HG02798 (cell line): ENCODE data around the gene PDE6B.

ENCODE experiments used
- ATAC-seq: cut with Tn5 transposase; IDR thresholded peaks from one replicate; pipeline ENCODE4 v1.9.1; 2021; ENCODE audit warnings: mild to moderate bottlenecking; ENCODE audit not compliant: unreplicated experiment, poor library complexity

The PDE6B gene

DNA sequence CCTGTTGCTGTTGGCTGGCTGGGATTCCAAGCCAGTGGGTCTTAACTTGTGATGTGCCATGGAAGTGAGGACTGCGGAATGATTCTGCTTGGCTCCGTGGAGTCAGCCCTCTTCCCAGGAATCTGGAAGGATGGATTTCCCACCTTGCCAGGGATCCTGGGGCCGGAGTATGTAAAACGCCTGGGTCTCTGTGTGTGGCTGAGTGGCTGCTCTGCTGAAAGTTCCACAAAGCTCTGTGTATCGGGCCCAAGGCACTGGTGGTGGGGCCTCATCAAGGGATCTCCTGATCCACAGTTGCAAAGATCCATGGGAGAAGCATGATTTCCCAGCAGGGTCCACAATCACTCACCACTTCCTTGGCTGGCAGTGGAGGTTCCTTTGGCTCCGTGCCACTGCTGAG, 25.2 kb upstream of the PDE6B start:
- no peak for ATAC-seq

DNA sequence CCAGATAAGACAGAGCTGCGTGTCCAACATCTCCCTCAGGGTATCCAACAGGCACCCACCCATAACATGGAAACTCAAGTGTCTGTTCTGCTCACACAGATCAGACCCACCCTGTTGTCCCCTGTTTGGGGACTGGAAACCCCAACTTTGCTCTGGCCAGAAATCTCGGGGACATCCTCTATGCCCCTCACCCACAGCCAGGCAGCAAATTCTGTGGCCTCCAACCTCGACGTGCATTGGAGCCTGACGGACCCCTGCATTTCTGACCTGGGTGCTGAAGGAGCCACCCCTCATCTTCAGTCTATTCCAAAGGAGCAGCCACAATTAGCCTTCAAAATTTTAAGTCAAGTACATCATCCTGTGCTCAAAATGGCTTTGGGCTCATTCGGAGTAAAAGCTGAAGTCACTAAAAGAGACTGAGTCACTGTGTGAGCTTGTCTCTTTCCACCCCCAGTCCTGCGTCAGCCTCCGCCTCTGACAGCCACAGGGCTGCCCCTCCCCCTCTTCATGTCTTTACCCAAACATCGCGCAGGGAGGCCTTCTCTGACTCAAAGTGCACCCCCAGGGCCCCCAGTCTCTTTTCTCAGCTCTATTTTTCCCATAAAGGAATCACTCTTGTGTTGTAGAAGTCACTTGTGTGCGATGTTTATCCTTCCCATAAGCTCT, 24.4 kb upstream of the PDE6B start:
- no peak for ATAC-seq

DNA sequence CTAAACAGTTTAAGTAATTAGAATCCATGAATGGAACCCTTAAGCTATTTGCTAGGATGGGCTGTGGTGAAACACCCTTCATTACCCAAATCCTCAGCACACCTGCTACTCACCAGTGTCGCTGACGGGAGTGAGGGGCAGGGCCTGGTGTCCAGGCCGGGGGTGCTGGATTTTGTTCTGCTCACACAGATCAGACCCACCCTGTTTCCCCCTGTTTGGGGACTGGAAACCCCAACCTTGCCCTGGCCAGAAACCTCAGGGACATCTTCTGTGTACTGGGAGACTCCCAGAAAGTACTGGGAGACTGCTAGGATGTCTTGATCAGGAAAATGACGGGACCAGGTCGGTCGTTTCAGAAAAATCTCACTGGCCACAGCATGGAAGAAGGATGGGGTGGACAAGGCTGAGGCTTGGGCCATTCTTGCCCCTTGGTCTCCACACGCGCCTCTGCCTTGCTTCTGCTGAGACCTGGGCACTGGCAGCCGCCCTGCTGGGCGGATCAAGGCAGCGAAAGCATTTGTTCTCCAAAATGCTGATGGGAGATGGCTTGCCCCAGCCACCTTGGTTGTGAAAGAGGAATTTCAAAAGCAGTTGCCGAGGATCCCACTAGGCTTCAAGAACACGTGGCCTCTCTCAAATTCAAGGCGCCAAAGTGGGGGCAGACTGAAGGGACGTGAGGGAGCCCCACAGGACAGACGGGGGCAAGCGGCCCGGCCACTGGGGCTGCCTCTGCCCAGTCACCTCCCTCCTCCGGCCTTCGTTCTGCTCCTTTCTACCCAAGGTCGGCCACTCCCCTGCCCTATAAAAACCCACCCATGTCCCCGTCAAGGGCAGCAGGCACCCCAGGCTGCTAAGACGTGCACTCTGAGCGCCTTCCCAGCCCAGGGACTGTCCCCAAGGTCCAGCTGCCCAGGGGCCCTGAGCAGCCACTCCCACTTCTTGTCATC, 23.5 kb upstream of the PDE6B start:
- ATAC-seq = no peak

DNA sequence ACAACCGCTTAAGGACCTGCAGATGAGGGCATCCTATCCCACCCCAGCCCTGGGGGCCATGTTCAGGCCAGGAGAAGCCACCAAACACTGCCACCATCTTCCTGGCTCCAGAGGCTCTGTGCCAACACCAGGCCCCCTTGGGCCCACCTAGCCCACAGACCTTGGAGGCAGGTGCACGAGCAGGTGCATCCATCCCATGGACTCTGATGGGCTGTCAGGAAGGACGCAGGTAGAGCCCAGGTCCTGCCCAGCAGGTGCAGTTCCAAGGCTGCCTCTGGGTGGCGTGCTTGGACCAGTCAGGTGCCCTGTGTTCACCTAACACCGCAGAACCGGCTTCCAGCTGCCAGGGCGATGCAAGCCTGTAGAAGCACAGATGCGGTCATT, 22.8 kb upstream of the PDE6B start:
- ATAC-seq = no peak

DNA sequence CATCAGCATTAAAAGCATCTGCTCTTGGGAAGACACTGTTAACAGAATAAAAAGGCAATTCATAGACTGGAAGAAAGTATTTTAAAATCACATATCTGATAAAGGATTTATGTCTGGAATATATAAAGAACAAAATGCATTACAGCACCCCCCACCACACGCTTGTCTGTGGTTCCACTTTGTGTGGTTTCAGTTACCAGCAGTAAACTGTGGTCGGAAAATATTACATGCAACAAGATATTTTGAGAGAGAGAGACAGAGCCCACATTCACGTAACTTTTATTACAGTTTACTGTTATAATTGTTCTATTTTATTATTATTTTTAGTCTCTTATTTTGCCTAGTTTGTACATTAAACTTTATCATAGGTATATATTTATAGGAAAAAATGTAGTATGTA, 21.2 kb upstream of the PDE6B start:
- no peak for ATAC-seq

DNA sequence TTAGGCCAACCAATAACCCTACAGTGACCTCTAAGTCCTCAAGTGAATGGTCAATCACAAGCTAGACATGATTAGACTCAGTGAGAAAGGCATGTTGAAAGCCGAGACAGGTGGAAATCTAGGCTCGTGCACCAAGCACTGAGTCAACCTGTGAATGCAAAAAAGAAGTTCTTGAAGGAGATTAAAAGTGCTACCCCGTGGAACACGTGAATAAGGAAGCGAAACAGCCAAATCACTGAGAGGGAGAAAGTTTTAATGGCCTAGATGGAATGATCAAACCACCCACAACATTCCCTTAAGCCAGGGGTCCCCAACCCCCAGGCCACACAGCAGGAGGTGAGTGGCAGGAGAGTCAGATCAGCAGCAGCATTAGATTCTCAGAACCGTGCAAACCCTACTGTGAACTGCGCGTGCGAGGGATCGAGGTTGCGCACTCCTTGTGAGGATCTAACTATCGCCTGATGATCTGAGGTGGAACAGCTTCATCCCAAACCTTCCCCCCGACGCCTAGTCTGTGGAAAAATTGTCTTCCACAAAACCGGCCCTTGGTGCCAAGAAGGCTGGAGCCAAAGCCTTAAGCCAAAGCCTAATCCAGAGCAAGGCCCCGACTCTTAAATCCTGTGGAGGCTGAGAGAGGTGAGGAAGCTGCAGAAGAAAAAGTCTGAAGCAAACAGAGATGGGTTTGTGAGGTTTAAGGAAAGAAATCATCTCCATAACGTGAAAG, 19.5 kb upstream of the PDE6B start:
- no peak for ATAC-seq

DNA sequence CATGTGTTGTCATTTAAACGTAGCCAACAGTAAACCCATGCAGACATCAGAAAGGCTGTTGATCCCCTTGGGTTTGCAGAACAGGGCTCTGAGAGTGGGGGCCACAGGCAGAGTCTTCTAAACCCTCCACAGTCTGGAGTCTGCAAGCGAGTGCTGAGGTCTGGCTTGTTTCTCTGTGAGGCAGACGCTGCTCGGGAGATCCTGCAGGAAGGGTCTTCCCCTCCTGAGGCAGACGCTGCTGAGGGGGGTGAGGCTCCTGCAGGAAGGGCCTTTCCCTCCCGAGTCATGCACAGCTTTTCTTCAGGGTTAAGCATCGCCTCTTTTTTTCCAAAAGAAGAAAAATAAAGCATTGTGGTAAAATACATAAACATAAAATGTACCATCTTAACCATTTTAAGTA, 17.1 kb upstream of the PDE6B start:
- no peak for ATAC-seq

DNA sequence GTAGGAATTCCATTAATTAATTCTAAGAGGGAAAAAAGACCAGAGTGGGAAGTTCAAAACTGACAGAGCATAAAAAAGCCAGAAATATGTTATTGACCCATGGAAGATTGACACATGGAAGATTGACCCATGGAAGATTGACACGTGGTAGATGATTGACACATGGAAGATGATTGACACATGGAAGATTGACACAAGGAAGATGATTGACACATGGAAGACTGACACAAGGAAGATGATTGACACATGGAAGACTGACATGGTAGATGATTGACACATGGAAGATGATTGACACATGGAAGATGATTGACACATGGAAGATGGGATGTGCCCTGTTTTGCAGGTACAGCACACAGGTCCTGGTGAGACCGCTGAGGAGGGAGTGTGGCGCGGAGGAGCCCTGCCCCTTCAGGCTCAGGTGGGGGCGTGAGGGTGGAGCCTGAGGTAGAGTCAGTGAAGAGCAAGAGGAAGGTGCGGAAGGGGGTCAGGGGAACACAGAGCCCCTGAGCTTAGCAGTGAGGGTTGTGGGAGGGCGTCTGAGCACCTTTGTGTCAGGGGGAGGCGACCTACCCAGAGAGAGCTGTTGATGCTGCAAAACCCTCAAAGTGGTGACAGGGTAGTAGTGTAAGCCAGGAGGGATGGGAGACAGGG, 15.8 kb upstream of the PDE6B start:
- ATAC-seq = no peak

DNA sequence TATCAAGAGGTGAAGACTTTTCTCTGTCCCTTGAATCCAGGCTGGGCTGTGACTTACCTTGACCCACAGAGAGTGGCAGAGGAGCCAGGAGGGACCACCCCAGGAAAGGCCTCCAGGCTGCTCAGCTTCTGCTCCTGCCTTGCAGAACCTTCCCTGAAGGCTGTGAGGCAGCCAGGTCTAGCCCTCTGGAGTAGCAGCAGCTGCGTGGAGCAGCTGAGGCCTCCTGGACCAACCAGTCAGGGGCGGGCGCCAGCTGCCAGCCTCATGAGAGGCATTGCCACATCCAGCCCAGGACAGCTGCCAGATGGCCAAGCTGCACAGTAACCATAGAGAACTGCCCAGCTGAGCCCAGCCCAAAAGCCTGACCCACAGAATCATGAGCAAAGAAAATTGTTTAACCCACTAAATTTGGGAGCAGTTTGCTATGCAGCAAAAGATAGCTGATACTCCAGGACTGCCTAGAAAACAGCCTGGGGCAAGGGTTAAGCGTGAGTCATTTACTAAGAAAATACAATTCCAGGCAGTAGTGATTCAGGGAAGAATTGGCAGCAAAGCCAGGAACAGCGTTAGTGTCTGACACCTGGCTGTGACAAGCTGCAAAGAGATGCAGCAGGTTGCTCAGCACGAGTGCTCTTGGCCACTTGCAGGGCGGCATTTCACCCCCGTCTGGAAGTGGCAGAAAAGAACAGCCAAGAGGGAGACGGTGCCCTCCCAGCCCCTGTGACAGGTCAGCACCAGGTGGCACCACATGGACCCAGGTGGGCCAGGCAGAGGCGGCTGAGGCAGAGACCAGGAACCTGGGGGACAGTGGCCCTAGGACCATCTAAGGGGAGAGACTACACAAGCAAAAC, 14.7 kb upstream of the PDE6B start:
- no peak for ATAC-seq

DNA sequence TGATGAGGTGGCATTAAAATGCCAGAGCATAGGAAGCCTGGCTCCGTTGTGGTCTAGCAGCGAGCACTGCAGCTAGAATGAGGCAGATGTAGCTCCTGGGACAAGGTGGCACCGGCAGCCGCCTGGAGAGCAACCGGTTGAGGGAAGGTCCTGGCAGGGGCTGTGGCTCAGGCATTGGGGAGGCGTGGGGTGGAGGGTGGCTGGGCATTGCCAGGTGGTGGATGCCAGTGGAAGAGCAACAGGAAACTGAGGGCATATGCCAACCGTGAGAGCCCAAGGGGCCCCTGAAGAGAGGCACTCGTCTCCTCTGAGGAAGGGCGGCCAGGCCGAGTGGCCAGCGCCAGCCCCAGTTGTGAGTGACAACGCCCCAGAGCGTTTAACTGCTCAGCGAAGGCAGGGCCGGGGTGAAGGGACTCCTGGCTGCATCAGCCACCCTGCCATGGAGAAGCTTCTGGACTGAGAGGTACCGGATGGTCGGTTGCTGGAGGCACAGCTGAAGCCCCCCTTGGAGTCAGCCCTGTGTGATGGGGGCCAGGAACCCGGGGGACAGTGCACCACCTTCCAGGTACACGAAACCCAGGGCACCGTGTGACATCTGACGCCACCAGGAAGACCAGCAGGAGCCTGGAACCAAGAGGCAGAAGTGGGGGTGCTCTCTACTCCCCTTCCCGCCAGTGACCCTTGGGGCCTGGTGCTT, 13.2 kb upstream of the PDE6B start:
- ATAC-seq = no peak

DNA sequence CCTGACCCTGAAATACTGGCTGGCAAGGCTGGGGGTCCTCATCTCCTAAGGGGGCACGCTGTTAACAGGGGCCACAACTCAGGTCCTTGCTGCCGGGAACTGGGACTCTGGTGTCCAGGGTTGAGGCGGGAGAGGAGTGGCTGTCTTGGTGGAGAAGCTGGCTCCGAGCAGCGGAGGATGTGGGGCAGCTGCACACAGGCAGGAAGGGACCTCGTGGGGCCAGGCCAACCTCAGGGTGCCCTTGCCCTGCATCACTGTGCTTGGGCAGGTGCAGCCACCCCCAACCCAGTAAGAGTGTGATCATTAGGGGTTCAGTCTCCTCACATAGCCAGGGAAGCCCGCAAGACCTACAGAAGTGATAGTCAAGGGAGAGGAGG, 12.6 kb upstream of the PDE6B start:
- no peak for ATAC-seq

DNA sequence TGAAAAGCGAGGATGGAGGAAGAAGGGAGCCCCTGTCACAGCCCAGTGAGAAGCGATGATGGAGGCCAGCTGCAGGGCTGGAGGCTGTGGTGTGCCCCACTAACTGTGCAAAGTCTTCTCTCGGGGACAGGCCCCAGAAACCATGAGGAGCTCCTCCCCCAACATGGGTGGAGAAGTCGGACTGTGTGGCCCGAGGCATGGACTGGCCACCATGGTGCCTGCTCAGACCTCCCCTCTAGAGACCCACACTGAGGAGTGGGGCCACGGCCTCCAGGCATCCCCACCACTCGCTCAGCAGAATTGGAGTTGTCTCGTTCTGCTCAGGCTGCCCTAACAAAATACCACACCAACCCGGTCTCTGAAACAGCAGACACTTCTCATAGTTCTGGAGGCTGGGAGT, 12.2 kb upstream of the PDE6B start:
- no peak for ATAC-seq

DNA sequence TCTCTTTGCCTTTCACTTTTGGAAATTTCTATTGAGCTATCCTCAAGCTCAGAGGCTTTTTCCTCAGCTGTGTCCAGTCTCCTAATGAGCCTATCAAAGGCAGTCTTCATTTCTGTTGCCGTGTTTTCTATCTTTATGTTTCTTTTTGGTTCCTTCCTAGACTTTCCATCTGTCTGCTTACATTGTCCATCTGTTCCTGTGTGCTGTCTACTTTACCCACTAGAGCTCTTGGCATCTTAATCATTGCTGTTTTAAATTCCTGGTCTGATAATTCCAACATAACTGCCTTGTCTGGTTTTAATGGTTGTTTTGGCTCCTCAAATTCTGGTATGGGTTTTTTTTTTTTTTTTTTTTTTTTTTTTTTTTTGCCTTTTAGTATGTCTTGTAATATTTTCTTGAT, 9.3 kb upstream of the PDE6B start:
- ATAC-seq = no peak

DNA sequence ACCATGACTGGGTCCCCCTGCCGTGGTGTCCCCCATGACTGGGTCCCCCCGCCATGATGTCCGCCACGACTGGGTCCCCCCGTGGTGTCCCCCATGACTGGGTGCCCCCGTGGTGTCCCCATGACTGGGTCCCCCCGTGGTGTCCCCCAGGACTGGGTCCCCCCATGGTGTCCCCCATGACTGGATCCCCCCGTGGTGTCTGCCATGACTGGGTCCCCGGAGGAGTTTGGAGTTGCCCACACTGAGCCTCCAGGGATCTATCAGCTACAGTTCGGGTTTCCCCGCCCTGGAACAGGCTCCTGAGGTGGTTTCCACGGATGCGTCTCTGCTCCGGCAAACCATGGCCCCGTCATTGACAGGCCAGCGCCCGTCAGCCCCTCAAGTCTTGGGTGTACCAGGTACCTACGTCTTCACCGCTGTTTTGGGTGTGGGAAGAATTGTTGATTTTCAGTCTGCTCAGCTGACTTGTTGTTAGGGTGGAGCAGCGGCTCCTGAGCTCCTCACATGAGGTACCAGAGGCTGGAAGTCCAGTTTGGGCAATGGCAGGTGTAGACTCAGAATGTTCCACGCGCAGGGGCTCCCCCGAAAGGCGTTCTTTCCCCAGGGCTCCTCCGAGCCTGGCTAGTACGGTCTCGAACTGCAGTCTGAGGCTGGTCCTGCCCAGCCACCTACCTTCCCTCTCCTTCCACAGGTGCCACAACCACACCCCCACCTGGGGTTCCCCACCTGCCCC, 8.3 kb upstream of the PDE6B start:
- ATAC-seq = no peak

DNA sequence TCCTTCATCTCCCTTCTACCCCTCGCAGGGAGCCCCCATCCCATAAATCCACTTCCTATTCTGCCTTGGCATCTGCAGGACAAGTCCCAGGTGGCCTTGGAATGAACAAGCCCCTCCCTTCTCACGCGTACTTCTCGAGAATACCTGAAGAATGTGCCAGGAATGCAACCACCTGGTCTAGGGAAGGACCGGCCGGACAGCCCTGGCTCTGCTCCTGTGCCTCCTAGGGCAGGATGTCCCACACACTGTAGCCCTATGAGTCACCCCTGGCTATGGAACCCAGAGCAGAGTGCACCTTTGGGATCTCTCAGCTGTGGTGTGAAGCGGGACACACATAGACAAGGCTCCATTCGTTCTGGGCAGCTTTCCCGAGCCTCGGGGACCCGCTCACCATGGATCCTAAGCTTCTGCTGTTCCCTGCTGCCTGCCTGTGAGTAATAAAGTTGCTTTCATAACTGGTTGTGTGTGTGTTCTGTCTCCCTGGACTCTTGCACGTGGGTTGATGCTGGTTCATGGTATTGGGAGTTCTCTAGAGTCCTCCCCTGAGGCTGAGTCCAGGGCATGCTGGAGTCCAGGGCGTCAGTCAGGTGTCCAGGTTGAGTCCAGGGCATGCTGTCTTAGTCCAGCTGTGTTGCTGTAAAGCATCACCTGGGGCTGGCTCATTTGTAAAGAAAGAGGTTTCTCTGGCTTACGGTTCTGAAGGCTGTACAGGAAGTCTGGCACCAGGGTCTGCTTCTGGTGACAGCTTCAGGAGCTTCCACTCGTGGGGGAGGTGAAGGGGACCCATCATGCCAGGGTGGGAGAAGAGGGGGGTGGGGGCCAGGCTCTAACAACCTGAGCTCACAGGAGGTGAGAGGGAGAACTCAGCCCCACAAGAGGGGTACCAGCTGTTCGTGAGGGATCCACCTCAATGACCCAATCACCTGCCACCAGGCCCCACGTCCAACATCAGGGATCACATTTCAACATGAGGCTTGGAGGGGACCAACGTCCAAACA, 7.4 kb upstream of the PDE6B start:
- no peak for ATAC-seq

DNA sequence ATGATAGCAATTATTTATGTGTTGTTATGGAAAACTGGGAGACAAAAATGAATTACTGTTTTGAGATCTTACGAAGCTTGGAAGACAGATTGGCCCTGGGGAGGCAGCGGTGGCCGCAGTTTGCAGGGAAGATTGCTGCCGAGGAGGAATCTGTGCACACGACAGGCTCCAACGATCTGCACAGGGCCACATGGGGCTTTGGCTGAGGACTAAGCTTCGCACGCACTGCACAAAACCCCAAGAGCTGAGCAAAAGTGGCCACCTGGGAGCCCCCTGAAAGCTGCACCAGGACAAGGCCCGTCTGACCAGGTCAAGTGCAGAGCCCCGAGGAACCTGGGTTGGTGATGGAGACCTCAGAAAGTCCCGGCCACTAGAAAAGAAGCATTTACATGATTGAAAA, 5.2 kb upstream of the PDE6B start:
- no peak for ATAC-seq

DNA sequence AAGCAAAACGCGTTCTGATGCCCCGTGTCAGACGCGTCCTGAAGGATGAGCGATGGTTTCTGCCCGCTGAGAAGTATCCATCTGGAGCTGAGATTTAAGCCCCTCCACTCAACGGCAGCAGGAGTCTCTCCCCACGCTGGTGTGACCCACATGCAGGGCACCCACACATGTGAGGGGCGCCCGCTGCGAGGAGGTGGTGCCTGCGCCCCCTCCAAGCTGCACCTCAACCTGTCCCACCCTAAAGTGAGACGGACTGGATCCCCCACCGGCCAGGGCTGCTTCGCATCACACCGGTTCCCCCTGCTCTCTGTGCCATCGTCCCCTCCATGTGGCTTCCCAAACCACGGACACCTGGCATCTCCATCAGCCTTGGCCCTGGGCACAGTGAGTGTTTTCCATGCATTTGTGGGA, 4.5 kb upstream of the PDE6B start:
- no peak for ATAC-seq
